ENCODE results near the gene SIRPD. TPM values are rescaled to one million over a fixed set of nuclear protein-coding genes. Genes with fewer than 3 reads are reported as not detected.

SIRPD gene
- total RNA-seq, 1 donor from 2014 or later = not detected

GRCh38 chr20:1568163-1568490, 10.6 kb upstream of the SIRPD start:
- H3K27ac ChIP-seq = no peak overlapping the region
- intact Hi-C loops (cut with DNase I) = no loop called here
- H3K4me1 ChIP-seq = no peaks in the 10 kb centered on the region
- no peaks in the 10 kb centered on the region for H3K36me3 ChIP-seq
- DNase-seq (ENCODE audit: low spot score in 2 of 2) = no peak
- H3K27me3 ChIP-seq = no peaks in the 10 kb centered on the region
- H3K4me3 ChIP-seq = no peak overlapping the region
- H3K9me3 ChIP-seq = no peaks in the 10 kb centered on the region
- TF ChIP-seq CTCF (IDR thresholded peaks at IDR 0.05) = no peak

- no peaks in the 10 kb centered on the region for H3K36me3 ChIP-seq
- no peak overlapping the region for H3K27ac ChIP-seq
- no peaks in the 10 kb centered on the region for H3K9me3 ChIP-seq
- no peak overlapping the region for H3K4me3 ChIP-seq
- intact Hi-C loops (cut with DNase I) = no loop called here
- no peak for TF ChIP-seq CTCF (IDR thresholded peaks at IDR 0.05)
- no peaks in the 10 kb centered on the region for H3K27me3 ChIP-seq
- H3K4me1 ChIP-seq = no peaks in the 10 kb centered on the region
- no peak for DNase-seq (ENCODE audit: low spot score in 2 of 2)
These were observed 10.1 kb upstream of the SIRPD start for GRCh38 chr20:1567392-1568162.

GRCh38 chr20:1566701-1567100, 9.2 kb upstream of the SIRPD start:
- DNase-seq (ENCODE audit: low spot score in 2 of 2) = no peak
- H3K4me3 ChIP-seq = no peak overlapping the region
- H3K4me1 ChIP-seq = no peaks in the 10 kb centered on the region
- no peaks in the 10 kb centered on the region for H3K36me3 ChIP-seq
- no peaks in the 10 kb centered on the region for H3K27me3 ChIP-seq
- no peak overlapping the region for H3K27ac ChIP-seq
- TF ChIP-seq CTCF (IDR thresholded peaks at IDR 0.05) = no peak
- intact Hi-C loops (cut with DNase I) = no loop called here
- no peaks in the 10 kb centered on the region for H3K9me3 ChIP-seq

- Histone ChIP-seq H3K27ac (no peak overlapping the region), H3K4me3 (no peak overlapping the region), H3K27me3 (no peaks in the 10 kb centered on the region), H3K36me3 (no peaks in the 10 kb centered on the region), H3K4me1 (no peaks in the 10 kb centered on the region), H3K9me3 (no peaks in the 10 kb centered on the region)
- TF ChIP-seq CTCF (IDR thresholded peaks at IDR 0.05) = no peak
- no peak for DNase-seq (ENCODE audit: low spot score in 2 of 2)
- intact Hi-C loops (cut with DNase I) = no loop called here
These were observed 8.0 kb upstream of the SIRPD start for GRCh38 chr20:1565461-1565860.

- no peak for TF ChIP-seq CTCF (IDR thresholded peaks at IDR 0.05)
- no peaks in the 10 kb centered on the region for H3K36me3 ChIP-seq
- intact Hi-C loops (cut with DNase I) = no loop called here
These were observed 6.1 kb upstream of the SIRPD start for GRCh38 chr20:1563598-1563997.

GRCh38 chr20:1562622-1563021, 5.1 kb upstream of the SIRPD start:
- Histone ChIP-seq H3K27me3 (no peaks in the 10 kb centered on the region), H3K36me3 (no peaks in the 10 kb centered on the region), H3K27ac (no peak overlapping the region), H3K9me3 (no peaks in the 10 kb centered on the region), H3K4me3 (no peak overlapping the region), H3K4me1 (no peaks in the 10 kb centered on the region)
- intact Hi-C loops (cut with DNase I) = no loop called here
- DNase-seq (ENCODE audit: low spot score in 2 of 2) = no peak
- no peak for TF ChIP-seq CTCF (IDR thresholded peaks at IDR 0.05)

More at GRCh38 chr20:1563598-1563997, 6.1 kb upstream of the SIRPD start:
- Histone ChIP-seq H3K9me3 (no peaks in the 10 kb centered on the region), H3K27ac (no peak overlapping the region), H3K4me1 (no peaks in the 10 kb centered on the region), H3K27me3 (no peaks in the 10 kb centered on the region), H3K4me3 (no peak overlapping the region)
- no peak for DNase-seq (ENCODE audit: low spot score in 2 of 2)

Measured in ascending aorta (tissue), 2 donors.